HEK293 (cell line): ENCODE measurements around the gene ZNF554.
A peak's percentile ranks its signal among the peaks of the same experiment; 100 is the strongest.

Source experiments
- BCL11B ChIP-seq: fragments of 450-650 bp; formaldehyde crosslinking; IDR thresholded peaks from 2 replicates; pipeline ENCODE4 v1.5.1; 2016; ENCODE audit warnings: low read depth, missing biosample characterization, missing genetic modification characterization
- GLI2 ChIP-seq: fragments of 450-650 bp; formaldehyde crosslinking; IDR thresholded peaks from 2 replicates; pipeline ENCODE4; 2017; ENCODE audit warnings: missing biosample characterization, missing genetic modification characterization, low read depth, borderline replicate concordance
- HOXA7 ChIP-seq: sonication (generic); formaldehyde crosslinking; IDR thresholded peaks from 2 replicates; pipeline ENCODE4 v1.8.1; 2022; ENCODE audit warnings: missing genetic modification reagents, borderline replicate concordance
- KLF1 ChIP-seq: fragments of 450-650 bp; formaldehyde crosslinking; IDR thresholded peaks from 2 replicates; pipeline ENCODE4 v1.5.1; 2016; ENCODE audit warnings: missing biosample characterization, missing genetic modification characterization
- KLF8 ChIP-seq: fragments of 450-650 bp; formaldehyde crosslinking; IDR thresholded peaks from 2 replicates; pipeline ENCODE4 v1.5.1; 2016; ENCODE audit warnings: missing biosample characterization, missing genetic modification characterization
- MYNN ChIP-seq: fragments of 450-650 bp; formaldehyde crosslinking; IDR thresholded peaks from 2 replicates; pipeline ENCODE4 v1.5.1; 2016; ENCODE audit warnings: missing biosample characterization, missing genetic modification characterization, borderline replicate concordance
- MZF1 ChIP-seq: fragments of 450-650 bp; formaldehyde crosslinking; IDR thresholded peaks from 2 replicates; pipeline ENCODE4 v1.5.1; 2017; ENCODE audit warnings: missing biosample characterization, missing genetic modification characterization, borderline replicate concordance
- OVOL3 ChIP-seq: fragments of 450-650 bp; formaldehyde crosslinking; IDR thresholded peaks from 2 replicates; pipeline ENCODE4 v1.5.1; 2016; ENCODE audit warnings: missing biosample characterization, missing genetic modification characterization
- SCRT1 ChIP-seq: fragments of 450-650 bp; formaldehyde crosslinking; IDR thresholded peaks from 2 replicates; pipeline ENCODE4 v1.5.1; 2016; ENCODE audit warnings: missing biosample characterization, missing genetic modification characterization, borderline replicate concordance
- SP2 ChIP-seq: fragments of 450-650 bp; formaldehyde crosslinking; IDR thresholded peaks from 2 replicates; pipeline ENCODE4 v1.5.1; 2016; ENCODE audit warnings: missing biosample characterization, missing genetic modification characterization
- TRIM28 ChIP-seq: IDR thresholded peaks from 2 replicates; pipeline ENCODE4 v1.6.1; 2011; ENCODE audit warnings: low read length, control low read depth, borderline replicate concordance
- YY1 ChIP-seq: fragments of 450-650 bp; formaldehyde crosslinking; IDR thresholded peaks from 2 replicates; pipeline ENCODE4 v1.5.1; 2018; ENCODE audit warnings: missing biosample characterization, missing genetic modification characterization
- ZBTB20 ChIP-seq: fragments of 450-650 bp; formaldehyde crosslinking; IDR thresholded peaks from 2 replicates; pipeline ENCODE4 v1.5.1; 2016; ENCODE audit warnings: missing biosample characterization, missing genetic modification characterization
- ZFP37 ChIP-seq: fragments of 450-650 bp; formaldehyde crosslinking; IDR thresholded peaks from 2 replicates; pipeline ENCODE4 v1.5.1; 2016; ENCODE audit warnings: missing biosample characterization, missing genetic modification characterization
- ZNF146 ChIP-seq: fragments of 450-650 bp; formaldehyde crosslinking; IDR thresholded peaks from 2 replicates; pipeline ENCODE4 v1.5.1; 2016; ENCODE audit warnings: missing biosample characterization, missing genetic modification characterization
- ZNF169 ChIP-seq: fragments of 450-650 bp; formaldehyde crosslinking; IDR thresholded peaks from 2 replicates; pipeline ENCODE4 v1.5.1; 2016; ENCODE audit warnings: missing biosample characterization, missing genetic modification characterization
- ZNF19 ChIP-seq: fragments of 450-650 bp; formaldehyde crosslinking; IDR thresholded peaks from 2 replicates; pipeline ENCODE4; 2016; ENCODE audit warnings: missing biosample characterization, missing genetic modification characterization, low read depth
- ZNF335 ChIP-seq: fragments of 450-650 bp; formaldehyde crosslinking; conservative IDR thresholded peaks from 2 replicates; pipeline ENCODE4 v1.5.1; 2016; ENCODE audit warnings: missing biosample characterization, missing genetic modification characterization
- ZNF404 ChIP-seq: fragments of 450-650 bp; formaldehyde crosslinking; IDR thresholded peaks from 2 replicates; pipeline ENCODE4 v1.5.1; 2017; ENCODE audit warnings: missing biosample characterization, missing genetic modification characterization
- ZNF426 ChIP-seq: fragments of 450-650 bp; formaldehyde crosslinking; IDR thresholded peaks from 2 replicates; pipeline ENCODE4 v1.5.1; 2017; ENCODE audit warnings: missing biosample characterization, missing genetic modification characterization, mild to moderate bottlenecking, inconsistent platforms, moderate library complexity
- ZNF600 ChIP-seq: fragments of 450-650 bp; formaldehyde crosslinking; IDR thresholded peaks from 2 replicates; pipeline ENCODE4 v1.5.1; 2016; ENCODE audit warnings: missing biosample characterization, missing genetic modification characterization
- ZNF660 ChIP-seq: fragments of 450-650 bp; IDR thresholded peaks from 2 replicates; pipeline ENCODE4 v1.5.1; 2018; ENCODE audit warnings: missing biosample characterization, mild to moderate bottlenecking, missing genetic modification characterization
- ZNF670 ChIP-seq: fragments of 450-650 bp; formaldehyde crosslinking; IDR thresholded peaks from 2 replicates; pipeline ENCODE4 v1.5.1; 2016; ENCODE audit warnings: missing biosample characterization, missing genetic modification characterization, low read depth
- ZNF777 ChIP-seq: fragments of 450-650 bp; formaldehyde crosslinking; IDR thresholded peaks from 2 replicates; pipeline ENCODE4 v1.5.1; 2017; ENCODE audit warnings: missing biosample characterization, missing genetic modification characterization, borderline replicate concordance
- TF ChIP-seq, protein P1 (sequence below): fragments of 450-650 bp; formaldehyde crosslinking; conservative IDR thresholded peaks from 2 replicates; pipeline ENCODE4 v1.5.1; 2016; ENCODE audit warnings: low read depth, missing biosample characterization, missing genetic modification characterization
- TF ChIP-seq, protein P2 (sequence below): fragments of 450-650 bp; formaldehyde crosslinking; IDR thresholded peaks from 2 replicates; pipeline ENCODE4 v1.5.1; 2016; ENCODE audit warnings: missing biosample characterization, missing genetic modification characterization
- TF ChIP-seq, protein P3 (sequence below): fragments of 450-650 bp; formaldehyde crosslinking; IDR thresholded peaks from 2 replicates; pipeline ENCODE4 v1.5.1; 2016; ENCODE audit warnings: missing biosample characterization, missing genetic modification characterization
- TF ChIP-seq, protein P4 (sequence below): fragments of 450-650 bp; formaldehyde crosslinking; IDR thresholded peaks from 2 replicates; pipeline ENCODE4 v1.5.1; 2016; ENCODE audit warnings: missing biosample characterization, missing genetic modification characterization
- TF ChIP-seq, protein P5 (sequence below): fragments of 450-650 bp; IDR thresholded peaks from 2 replicates; pipeline ENCODE4 v1.5.1; 2018; ENCODE audit warnings: missing biosample characterization, mild to moderate bottlenecking, missing genetic modification characterization

The ZNF554 gene

DNA sequence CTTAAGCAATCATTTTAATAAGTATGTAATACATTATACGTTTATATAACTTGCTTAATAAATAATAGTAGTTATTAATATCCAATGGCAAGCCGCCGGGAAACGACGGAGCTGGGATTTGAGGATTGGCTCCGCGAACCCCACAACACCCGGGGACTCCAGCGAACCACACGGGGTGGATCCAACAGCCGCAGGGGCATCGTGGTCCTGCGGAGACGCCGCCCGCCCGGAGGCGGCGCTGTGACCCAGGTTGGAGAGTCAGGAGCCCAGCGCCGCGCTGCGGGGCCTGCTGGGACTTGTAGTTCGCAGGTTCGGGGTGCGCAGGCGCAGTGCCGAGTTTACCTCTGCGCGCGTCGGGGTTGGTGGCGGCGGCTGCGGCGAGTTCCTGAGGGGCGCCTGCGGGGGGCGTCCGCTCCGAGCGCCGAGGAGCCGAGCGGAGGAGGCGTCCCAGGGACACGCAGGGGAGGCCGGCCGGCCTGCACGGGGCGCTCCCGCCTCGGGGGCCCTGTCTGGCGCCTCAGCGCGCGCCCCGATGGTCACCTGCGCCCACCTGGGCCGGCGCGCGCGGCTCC is at the start of gene ZNF554 (continued):
- TF ChIP-seq, protein P1, sequence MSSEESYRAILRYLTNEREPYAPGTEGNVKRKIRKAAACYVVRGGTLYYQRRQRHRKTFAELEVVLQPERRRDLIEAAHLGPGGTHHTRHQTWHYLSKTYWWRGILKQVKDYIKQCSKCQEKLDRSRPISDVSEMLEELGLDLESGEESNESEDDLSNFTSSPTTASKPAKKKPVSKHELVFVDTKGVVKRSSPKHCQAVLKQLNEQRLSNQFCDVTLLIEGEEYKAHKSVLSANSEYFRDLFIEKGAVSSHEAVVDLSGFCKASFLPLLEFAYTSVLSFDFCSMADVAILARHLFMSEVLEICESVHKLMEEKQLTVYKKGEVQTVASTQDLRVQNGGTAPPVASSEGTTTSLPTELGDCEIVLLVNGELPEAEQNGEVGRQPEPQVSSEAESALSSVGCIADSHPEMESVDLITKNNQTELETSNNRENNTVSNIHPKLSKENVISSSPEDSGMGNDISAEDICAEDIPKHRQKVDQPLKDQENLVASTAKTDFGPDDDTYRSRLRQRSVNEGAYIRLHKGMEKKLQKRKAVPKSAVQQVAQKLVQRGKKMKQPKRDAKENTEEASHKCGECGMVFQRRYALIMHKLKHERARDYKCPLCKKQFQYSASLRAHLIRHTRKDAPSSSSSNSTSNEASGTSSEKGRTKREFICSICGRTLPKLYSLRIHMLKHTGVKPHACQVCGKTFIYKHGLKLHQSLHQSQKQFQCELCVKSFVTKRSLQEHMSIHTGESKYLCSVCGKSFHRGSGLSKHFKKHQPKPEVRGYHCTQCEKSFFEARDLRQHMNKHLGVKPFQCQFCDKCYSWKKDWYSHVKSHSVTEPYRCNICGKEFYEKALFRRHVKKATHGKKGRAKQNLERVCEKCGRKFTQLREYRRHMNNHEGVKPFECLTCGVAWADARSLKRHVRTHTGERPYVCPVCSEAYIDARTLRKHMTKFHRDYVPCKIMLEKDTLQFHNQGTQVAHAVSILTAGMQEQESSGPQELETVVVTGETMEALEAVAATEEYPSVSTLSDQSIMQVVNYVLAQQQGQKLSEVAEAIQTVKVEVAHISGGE, result 0 out of 2 replicates have a peak, but pooled peaks have one; percentile 28
- TF ChIP-seq ZNF426 (no peak), TRIM28 (no peak), ZNF335 (tag by site-specific recombination) (peak; percentile 58; the same call in 1 of the 2 replicates), ZFP37 (no peak), OVOL3 (tag by site-specific recombination) (no peak), SP2 (tag by site-specific recombination) (peak; percentile 32), ZNF670 (no peak), ZNF169 (tag by site-specific recombination) (0 out of 2 replicates have a peak, but pooled peaks have one; percentile 30), ZNF600 (0 out of 2 replicates have a peak, but pooled peaks have one; percentile 9), SCRT1 (tag by site-specific recombination) (no peak), KLF8 (tag by site-specific recombination) (peak; percentile 77), GLI2 (tag by site-specific recombination) (no peak; the same call in 1 of the 2 replicates), ZNF777 (tag by site-specific recombination) (no peak), MZF1 (tag by site-specific recombination) (no peak), YY1 (tag by site-specific recombination) (peak; percentile 55; the same call in 1 of the 2 replicates), ZNF146 (tag by site-specific recombination) (no peak), ZBTB20 (peak; percentile 23; the same call in 1 of the 2 replicates), BCL11B (tag by site-specific recombination) (no peak), ZNF404 (tag by site-specific recombination) (no peak), HOXA7 (CRISPR knock-in tag) (no peak), ZNF660 (tag by site-specific recombination) (peak; percentile 85), ZNF19 (0 out of 2 replicates have a peak, but pooled peaks have one; percentile 71), KLF1 (tag by site-specific recombination) (no peak), MYNN (no peak)
- TF ChIP-seq, protein P2, sequence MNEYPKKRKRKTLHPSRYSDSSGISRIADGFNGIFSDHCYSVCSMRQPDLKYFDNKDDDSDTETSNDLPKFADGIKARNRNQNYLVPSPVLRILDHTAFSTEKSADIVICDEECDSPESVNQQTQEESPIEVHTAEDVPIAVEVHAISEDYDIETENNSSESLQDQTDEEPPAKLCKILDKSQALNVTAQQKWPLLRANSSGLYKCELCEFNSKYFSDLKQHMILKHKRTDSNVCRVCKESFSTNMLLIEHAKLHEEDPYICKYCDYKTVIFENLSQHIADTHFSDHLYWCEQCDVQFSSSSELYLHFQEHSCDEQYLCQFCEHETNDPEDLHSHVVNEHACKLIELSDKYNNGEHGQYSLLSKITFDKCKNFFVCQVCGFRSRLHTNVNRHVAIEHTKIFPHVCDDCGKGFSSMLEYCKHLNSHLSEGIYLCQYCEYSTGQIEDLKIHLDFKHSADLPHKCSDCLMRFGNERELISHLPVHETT, result no peak; the same call in 1 of the 2 replicates
- TF ChIP-seq, protein P3, sequence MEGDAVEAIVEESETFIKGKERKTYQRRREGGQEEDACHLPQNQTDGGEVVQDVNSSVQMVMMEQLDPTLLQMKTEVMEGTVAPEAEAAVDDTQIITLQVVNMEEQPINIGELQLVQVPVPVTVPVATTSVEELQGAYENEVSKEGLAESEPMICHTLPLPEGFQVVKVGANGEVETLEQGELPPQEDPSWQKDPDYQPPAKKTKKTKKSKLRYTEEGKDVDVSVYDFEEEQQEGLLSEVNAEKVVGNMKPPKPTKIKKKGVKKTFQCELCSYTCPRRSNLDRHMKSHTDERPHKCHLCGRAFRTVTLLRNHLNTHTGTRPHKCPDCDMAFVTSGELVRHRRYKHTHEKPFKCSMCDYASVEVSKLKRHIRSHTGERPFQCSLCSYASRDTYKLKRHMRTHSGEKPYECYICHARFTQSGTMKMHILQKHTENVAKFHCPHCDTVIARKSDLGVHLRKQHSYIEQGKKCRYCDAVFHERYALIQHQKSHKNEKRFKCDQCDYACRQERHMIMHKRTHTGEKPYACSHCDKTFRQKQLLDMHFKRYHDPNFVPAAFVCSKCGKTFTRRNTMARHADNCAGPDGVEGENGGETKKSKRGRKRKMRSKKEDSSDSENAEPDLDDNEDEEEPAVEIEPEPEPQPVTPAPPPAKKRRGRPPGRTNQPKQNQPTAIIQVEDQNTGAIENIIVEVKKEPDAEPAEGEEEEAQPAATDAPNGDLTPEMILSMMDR, result peak; percentile 100
- TF ChIP-seq, protein P4, sequence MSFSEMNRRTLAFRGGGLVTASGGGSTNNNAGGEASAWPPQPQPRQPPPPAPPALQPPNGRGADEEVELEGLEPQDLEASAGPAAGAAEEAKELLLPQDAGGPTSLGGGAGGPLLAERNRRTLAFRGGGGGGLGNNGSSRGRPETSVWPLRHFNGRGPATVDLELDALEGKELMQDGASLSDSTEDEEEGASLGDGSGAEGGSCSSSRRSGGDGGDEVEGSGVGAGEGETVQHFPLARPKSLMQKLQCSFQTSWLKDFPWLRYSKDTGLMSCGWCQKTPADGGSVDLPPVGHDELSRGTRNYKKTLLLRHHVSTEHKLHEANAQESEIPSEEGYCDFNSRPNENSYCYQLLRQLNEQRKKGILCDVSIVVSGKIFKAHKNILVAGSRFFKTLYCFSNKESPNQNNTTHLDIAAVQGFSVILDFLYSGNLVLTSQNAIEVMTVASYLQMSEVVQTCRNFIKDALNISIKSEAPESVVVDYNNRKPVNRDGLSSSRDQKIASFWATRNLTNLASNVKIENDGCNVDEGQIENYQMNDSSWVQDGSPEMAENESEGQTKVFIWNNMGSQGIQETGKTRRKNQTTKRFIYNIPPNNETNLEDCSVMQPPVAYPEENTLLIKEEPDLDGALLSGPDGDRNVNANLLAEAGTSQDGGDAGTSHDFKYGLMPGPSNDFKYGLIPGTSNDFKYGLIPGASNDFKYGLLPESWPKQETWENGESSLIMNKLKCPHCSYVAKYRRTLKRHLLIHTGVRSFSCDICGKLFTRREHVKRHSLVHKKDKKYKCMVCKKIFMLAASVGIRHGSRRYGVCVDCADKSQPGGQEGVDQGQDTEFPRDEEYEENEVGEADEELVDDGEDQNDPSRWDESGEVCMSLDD, result peak; percentile 91
- TF ChIP-seq, protein P5, sequence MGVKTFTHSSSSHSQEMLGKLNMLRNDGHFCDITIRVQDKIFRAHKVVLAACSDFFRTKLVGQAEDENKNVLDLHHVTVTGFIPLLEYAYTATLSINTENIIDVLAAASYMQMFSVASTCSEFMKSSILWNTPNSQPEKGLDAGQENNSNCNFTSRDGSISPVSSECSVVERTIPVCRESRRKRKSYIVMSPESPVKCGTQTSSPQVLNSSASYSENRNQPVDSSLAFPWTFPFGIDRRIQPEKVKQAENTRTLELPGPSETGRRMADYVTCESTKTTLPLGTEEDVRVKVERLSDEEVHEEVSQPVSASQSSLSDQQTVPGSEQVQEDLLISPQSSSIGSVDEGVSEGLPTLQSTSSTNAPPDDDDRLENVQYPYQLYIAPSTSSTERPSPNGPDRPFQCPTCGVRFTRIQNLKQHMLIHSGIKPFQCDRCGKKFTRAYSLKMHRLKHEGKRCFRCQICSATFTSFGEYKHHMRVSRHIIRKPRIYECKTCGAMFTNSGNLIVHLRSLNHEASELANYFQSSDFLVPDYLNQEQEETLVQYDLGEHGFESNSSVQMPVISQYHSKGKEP (tag by site-specific recombination), result 0 out of 2 replicates have a peak, but pooled peaks have one; percentile 12
